NCI-H524 (cell line): ENCODE data around the gene PPP1R14B.

Source experiments
- DNase-seq, 2 experiments: peaks; one replicate each; lab custom pipeline; 2025; lab: John Stamatoyannopoulos, UW

Gene PPP1R14B

GRCh38 chr11:64246871-64247728 is at the start of gene PPP1R14B:
Gene PPP1R14B, minus strand, starts transcription at chr11:64246943. Its CDS starts 270 bp downstream, at chr11:64246673.
- DNase-seq, result peak; percentile 82 to 85

GRCh38 chr11:64296236-64296635 is 49.5 kb upstream of the PPP1R14B start:
- DNase-seq, result no peak

GRCh38 chr11:64295760-64296159 is 49.0 kb upstream of the PPP1R14B start:
- no peak for DNase-seq

GRCh38 chr11:64294774-64295173 is 48.0 kb upstream of the PPP1R14B start:
- no peak for DNase-seq

- no peak for DNase-seq
Measured at GRCh38 chr11:64292460-64293254, 45.9 kb upstream of the PPP1R14B start.

- DNase-seq, result no peak
Measured at GRCh38 chr11:64291752-64292459, 45.2 kb upstream of the PPP1R14B start.

- DNase-seq, result no peak
Measured at GRCh38 chr11:64291262-64291751, 44.6 kb upstream of the PPP1R14B start, which contains the start of gene KCNK4. Gene KCNK4, plus strand, starts transcription at chr11:64291302. Its CDS starts 1,717 bp downstream, at chr11:64293019.

- DNase-seq, result no peak
Measured at GRCh38 chr11:64290352-64291261, 43.9 kb upstream of the PPP1R14B start.

- no peak for DNase-seq
Measured at GRCh38 chr11:64289002-64289564, 42.3 kb upstream of the PPP1R14B start.

GRCh38 chr11:64288353-64288750 is 41.6 kb upstream of the PPP1R14B start:
- no peak for DNase-seq

GRCh38 chr11:64287676-64288352 is 41.1 kb upstream of the PPP1R14B start:
- DNase-seq, result no peak

- DNase-seq, result no peak
Measured at GRCh38 chr11:64286801-64287159, 40.0 kb upstream of the PPP1R14B start.

- DNase-seq, result peak in 1 of 2 experiments; percentile 54
Measured at GRCh38 chr11:64285885-64286800, 39.4 kb upstream of the PPP1R14B start.

- peak; percentile 48 to 74 for DNase-seq
Measured at GRCh38 chr11:64284962-64285884, 38.5 kb upstream of the PPP1R14B start, which contains the start of gene GPR137. Gene GPR137, plus strand, starts transcription at chr11:64285848. Its CDS starts 677 bp downstream, at chr11:64286525.

- peak; percentile 79 to 87 for DNase-seq
Measured at GRCh38 chr11:64284048-64284961, 37.6 kb upstream of the PPP1R14B start, which contains the start of gene BAD. Gene BAD, minus strand, starts transcription at chr11:64284665. Its CDS starts 297 bp downstream, at chr11:64284368.

- no peak for DNase-seq
Measured at GRCh38 chr11:64283092-64283491, 36.3 kb upstream of the PPP1R14B start.
